ENCODE measurements around the gene OR1J2. TPM values are rescaled to one million over a fixed set of nuclear protein-coding genes. Genes with fewer than 3 reads are reported as not detected.
A peak's percentile ranks its signal among the peaks of the same experiment; 100 is the strongest.

OR1J2 gene
- total RNA-seq, 1 experiment from 2014 or later, result not detected

GRCh38 chr9:122477826-122478225 is 32.8 kb upstream of the OR1J2 start, which contains the start of gene OR1J1:
OR1J1 (minus strand) TSS chr9:122477926; CDS start chr9:122477926, 0 bp downstream.
- Histone ChIP-seq H3K4me3 (ENCODE audit: low read length) (no peak within 1 kb of the TSS), H2AFZ (ENCODE audit: low read length) (no peak within 1 kb of the TSS), H3K9me2 (replicated peaks; ENCODE audit: insufficient read depth, low read length) (no peaks in the 10 kb centered on the region), H3K27me3 (ENCODE audit: low read length) (0 out of 2 replicates have a peak, but pooled peaks cover 2% of the 10 kb centered on the region), H4K20me1 (ENCODE audit: insufficient read depth, low read depth, low read length) (no peaks in the 10 kb centered on the region), H3K4me1 (ENCODE audit: low read length) (no peaks in the 10 kb centered on the region), H3K27ac (ENCODE audit: low read length) (no peak within 1 kb of the TSS), H3K79me2 (ENCODE audit: low read length) (no peaks in the 10 kb centered on the region), H3K4me2 (ENCODE audit: low read depth, low read length, poor library complexity, severe bottlenecking) (no peak within 1 kb of the TSS), H3K9me3 (ENCODE audit: low read length) (no peaks in the 10 kb centered on the region), H3K36me3 (ENCODE audit: insufficient read depth, low read length) (no peaks in the 10 kb centered on the region), H3K9ac (ENCODE audit: low read length) (no peak within 1 kb of the TSS)
- no peak for DNase-seq

DNA sequence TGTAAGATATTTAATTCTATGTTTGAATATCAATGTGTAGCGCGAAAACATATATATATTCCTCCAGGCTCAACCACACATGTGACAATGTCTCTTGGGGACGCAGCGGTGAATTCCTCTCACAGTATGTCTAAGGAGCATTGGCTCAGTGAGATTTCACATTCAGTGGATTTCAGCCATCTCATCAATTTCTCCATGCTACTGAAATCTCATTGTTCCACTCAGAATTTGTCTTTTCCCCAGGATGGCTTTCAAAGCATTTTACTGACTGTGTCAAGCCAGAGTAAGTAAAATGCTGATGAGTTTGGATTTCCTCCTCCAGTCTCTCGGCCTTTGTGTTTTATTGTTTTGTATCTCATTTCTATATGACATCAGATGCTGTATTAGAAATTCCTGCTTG is 31.5 kb upstream of the OR1J2 start:
- H3K36me3 ChIP-seq (ENCODE audit: insufficient read depth, low read length), result no peaks in the 10 kb centered on the region
- H3K79me2 ChIP-seq (ENCODE audit: low read length), result no peaks in the 10 kb centered on the region
- H3K4me3 ChIP-seq (ENCODE audit: low read length), result no peak overlapping the region
- no peak overlapping the region for H2AFZ ChIP-seq (ENCODE audit: low read length)
- H3K9me2 ChIP-seq (replicated peaks; ENCODE audit: insufficient read depth, low read length), result no peaks in the 10 kb centered on the region
- no peaks in the 10 kb centered on the region for H3K9me3 ChIP-seq (ENCODE audit: low read length)
- H3K27me3 ChIP-seq (ENCODE audit: low read length), result 0 out of 2 replicates have a peak, but pooled peaks cover 2% of the 10 kb centered on the region
- DNase-seq, result no peak
- no peaks in the 10 kb centered on the region for H4K20me1 ChIP-seq (ENCODE audit: insufficient read depth, low read depth, low read length)
- H3K4me2 ChIP-seq (ENCODE audit: low read depth, low read length, poor library complexity, severe bottlenecking), result no peak overlapping the region
- no peak overlapping the region for H3K9ac ChIP-seq (ENCODE audit: low read length)
- H3K27ac ChIP-seq (ENCODE audit: low read length), result no peak overlapping the region
- no peaks in the 10 kb centered on the region for H3K4me1 ChIP-seq (ENCODE audit: low read length)

GRCh38 chr9:122498883-122499288 is 11.7 kb upstream of the OR1J2 start:
- Histone ChIP-seq H3K4me2 (ENCODE audit: low read depth, low read length, poor library complexity, severe bottlenecking) (no peak overlapping the region), H3K36me3 (ENCODE audit: insufficient read depth, low read length) (no peaks in the 10 kb centered on the region), H4K20me1 (ENCODE audit: insufficient read depth, low read depth, low read length) (no peaks in the 10 kb centered on the region), H3K27me3 (ENCODE audit: low read length) (no peaks in the 10 kb centered on the region), H3K79me2 (ENCODE audit: low read length) (no peaks in the 10 kb centered on the region), H2AFZ (ENCODE audit: low read length) (no peak overlapping the region), H3K9me3 (ENCODE audit: low read length) (no peaks in the 10 kb centered on the region), H3K9me2 (replicated peaks; ENCODE audit: insufficient read depth, low read length) (no peaks in the 10 kb centered on the region), H3K27ac (ENCODE audit: low read length) (no peak overlapping the region), H3K9ac (ENCODE audit: low read length) (no peak overlapping the region), H3K4me1 (ENCODE audit: low read length) (no peaks in the 10 kb centered on the region), H3K4me3 (ENCODE audit: low read length) (no peak overlapping the region)
- peak; percentile 79 for DNase-seq

DNA sequence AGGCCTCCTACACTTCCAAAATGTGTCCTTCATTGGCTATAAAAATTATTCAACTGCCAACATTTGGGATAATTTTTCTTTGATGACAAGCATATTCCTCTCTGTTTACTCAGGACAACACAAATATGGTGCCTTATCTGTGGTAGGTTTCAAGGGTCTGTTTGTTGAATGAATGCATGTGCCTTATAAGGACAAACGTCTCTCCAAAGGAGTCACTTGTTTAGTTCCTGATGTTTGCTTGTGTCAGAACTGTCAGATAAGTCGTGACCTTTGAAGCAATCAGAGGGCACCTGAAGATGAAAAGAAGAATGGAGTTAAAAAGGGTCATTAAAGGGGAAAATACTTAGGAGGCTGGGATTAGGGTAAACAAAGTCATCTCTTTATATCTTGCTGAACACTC is 3.6 kb upstream of the OR1J2 start:
- no peak overlapping the region for H2AFZ ChIP-seq (ENCODE audit: low read length)
- H3K27me3 ChIP-seq (ENCODE audit: low read length), result no peaks in the 10 kb centered on the region
- DNase-seq, result no peak

GRCh38 chr9:122518226-122518625 is 7.6 kb downstream of the OR1J2 start:
- H3K4me2 ChIP-seq (ENCODE audit: low read depth, low read length, poor library complexity, severe bottlenecking), result no peak overlapping the region
- no peak overlapping the region for H3K4me3 ChIP-seq (ENCODE audit: low read length)
- H3K36me3 ChIP-seq (ENCODE audit: insufficient read depth, low read length), result no peaks in the 10 kb centered on the region
- peaks cover 4% of the 10 kb centered on the region; the same call in 1 of the 2 replicates for H3K4me1 ChIP-seq (ENCODE audit: low read length)
- no peaks in the 10 kb centered on the region for H3K79me2 ChIP-seq (ENCODE audit: low read length)
- H3K9ac ChIP-seq (ENCODE audit: low read length), result no peak overlapping the region
- no peaks in the 10 kb centered on the region for H3K9me2 ChIP-seq (replicated peaks; ENCODE audit: insufficient read depth, low read length)
- no peaks in the 10 kb centered on the region for H3K9me3 ChIP-seq (ENCODE audit: low read length)
- no peak for DNase-seq
- no peaks in the 10 kb centered on the region for H3K27me3 ChIP-seq (ENCODE audit: low read length)
- H4K20me1 ChIP-seq (ENCODE audit: insufficient read depth, low read depth, low read length), result no peaks in the 10 kb centered on the region
- no peak overlapping the region for H2AFZ ChIP-seq (ENCODE audit: low read length)
- H3K27ac ChIP-seq (ENCODE audit: low read length), result no peak overlapping the region

More for the DNA sequence above, 3.6 kb upstream of the OR1J2 start:
- Histone ChIP-seq H3K9ac (ENCODE audit: low read length) (no peak overlapping the region), H3K4me2 (ENCODE audit: low read depth, low read length, poor library complexity, severe bottlenecking) (no peak overlapping the region), H3K79me2 (ENCODE audit: low read length) (no peaks in the 10 kb centered on the region), H3K9me2 (replicated peaks; ENCODE audit: insufficient read depth, low read length) (no peaks in the 10 kb centered on the region), H3K4me1 (ENCODE audit: low read length) (no peaks in the 10 kb centered on the region), H3K4me3 (ENCODE audit: low read length) (no peak overlapping the region), H3K36me3 (ENCODE audit: insufficient read depth, low read length) (no peaks in the 10 kb centered on the region), H4K20me1 (ENCODE audit: insufficient read depth, low read depth, low read length) (no peaks in the 10 kb centered on the region), H3K9me3 (ENCODE audit: low read length) (no peaks in the 10 kb centered on the region), H3K27ac (ENCODE audit: low read length) (no peak overlapping the region)

DNA sequence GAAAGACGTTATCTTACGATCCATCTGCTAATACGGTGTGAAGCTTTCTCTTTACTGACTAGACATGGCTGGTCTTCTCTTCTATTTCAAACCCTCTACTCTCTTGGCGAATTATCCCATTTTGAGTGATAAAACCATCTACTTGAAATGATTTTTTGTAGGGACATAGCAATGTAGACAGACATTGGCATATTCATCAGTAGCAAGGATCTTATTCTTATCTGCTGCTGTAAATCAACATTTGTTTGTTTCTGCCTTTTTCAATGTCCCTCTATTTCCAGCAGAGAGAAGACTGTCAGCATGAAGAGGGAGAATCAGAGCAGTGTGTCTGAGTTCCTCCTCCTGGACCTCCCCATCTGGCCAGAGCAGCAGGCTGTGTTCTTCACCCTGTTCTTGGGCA is 8.2 kb downstream of the OR1J2 start, which contains the start of gene OR1J4:
Gene OR1J4, plus strand, starts transcription at position 301 of the 400 bp plus-strand sequence. Its CDS starts 0 bp downstream, at position 301.
- H3K27ac ChIP-seq (ENCODE audit: low read length), result no peak within 1 kb of the TSS

GRCh38 chr9:122519376-122519775 is 8.8 kb downstream of the OR1J2 start:
- H3K9me3 ChIP-seq (ENCODE audit: low read length), result no peaks in the 10 kb centered on the region
- no peak overlapping the region for H3K4me3 ChIP-seq (ENCODE audit: low read length)
- no peaks in the 10 kb centered on the region for H4K20me1 ChIP-seq (ENCODE audit: insufficient read depth, low read depth, low read length)
- no peak overlapping the region for H3K4me2 ChIP-seq (ENCODE audit: low read depth, low read length, poor library complexity, severe bottlenecking)
- peaks cover 4% of the 10 kb centered on the region; the same call in 1 of the 2 replicates for H3K4me1 ChIP-seq (ENCODE audit: low read length)
- H3K27ac ChIP-seq (ENCODE audit: low read length), result no peak overlapping the region
- no peaks in the 10 kb centered on the region for H3K9me2 ChIP-seq (replicated peaks; ENCODE audit: insufficient read depth, low read length)
- no peak for DNase-seq
- H3K27me3 ChIP-seq (ENCODE audit: low read length), result no peaks in the 10 kb centered on the region
- H2AFZ ChIP-seq (ENCODE audit: low read length), result no peak overlapping the region
- no peaks in the 10 kb centered on the region for H3K79me2 ChIP-seq (ENCODE audit: low read length)
- H3K9ac ChIP-seq (ENCODE audit: low read length), result no peak overlapping the region
- H3K36me3 ChIP-seq (ENCODE audit: insufficient read depth, low read length), result no peaks in the 10 kb centered on the region

More for the DNA sequence above, 8.2 kb downstream of the OR1J2 start, which contains the start of gene OR1J4:
- no peaks in the 10 kb centered on the region for H3K27me3 ChIP-seq (ENCODE audit: low read length)
- no peak within 1 kb of the TSS for H3K4me3 ChIP-seq (ENCODE audit: low read length)
- no peaks in the 10 kb centered on the region for H3K9me2 ChIP-seq (replicated peaks; ENCODE audit: insufficient read depth, low read length)
- no peaks in the 10 kb centered on the region for H3K9me3 ChIP-seq (ENCODE audit: low read length)
- H3K4me1 ChIP-seq (ENCODE audit: low read length), result peaks cover 4% of the 10 kb centered on the region; the same call in 1 of the 2 replicates
- no peaks in the 10 kb centered on the region for H3K79me2 ChIP-seq (ENCODE audit: low read length)
- H3K36me3 ChIP-seq (ENCODE audit: insufficient read depth, low read length), result no peaks in the 10 kb centered on the region
- DNase-seq, result no peak
- no peak within 1 kb of the TSS for H3K9ac ChIP-seq (ENCODE audit: low read length)
- no peaks in the 10 kb centered on the region for H4K20me1 ChIP-seq (ENCODE audit: insufficient read depth, low read depth, low read length)
- no peak within 1 kb of the TSS for H2AFZ ChIP-seq (ENCODE audit: low read length)
- H3K4me2 ChIP-seq (ENCODE audit: low read depth, low read length, poor library complexity, severe bottlenecking), result no peak within 1 kb of the TSS

GRCh38 chr9:122526602-122527001 is 16.0 kb downstream of the OR1J2 start:
- Histone ChIP-seq H3K9me3 (ENCODE audit: low read length) (no peaks in the 10 kb centered on the region), H3K9me2 (replicated peaks; ENCODE audit: insufficient read depth, low read length) (no peaks in the 10 kb centered on the region), H3K27me3 (ENCODE audit: low read length) (no peaks in the 10 kb centered on the region), H3K4me2 (ENCODE audit: low read depth, low read length, poor library complexity, severe bottlenecking) (no peak overlapping the region), H3K9ac (ENCODE audit: low read length) (no peak overlapping the region), H4K20me1 (ENCODE audit: insufficient read depth, low read depth, low read length) (no peaks in the 10 kb centered on the region), H3K27ac (ENCODE audit: low read length) (no peak overlapping the region), H3K4me3 (ENCODE audit: low read length) (no peak overlapping the region), H3K36me3 (ENCODE audit: insufficient read depth, low read length) (no peaks in the 10 kb centered on the region), H2AFZ (ENCODE audit: low read length) (no peak overlapping the region), H3K79me2 (ENCODE audit: low read length) (no peaks in the 10 kb centered on the region), H3K4me1 (ENCODE audit: low read length) (peaks cover 4% of the 10 kb centered on the region; the same call in 1 of the 2 replicates)
- no peak for DNase-seq

Data from Karpas-422 (cell line).